Stimulated activated naive CD4-positive, alpha-beta T cell treated with Interleukin-2 at 50 U/mL for 16 hours (primary cell): ENCODE results near the gene SPPL3.
A peak's percentile ranks its signal among the peaks of the same experiment; 100 is the strongest.

ENCODE experiments used
- DNase-seq: peaks from one replicate; lab custom pipeline; 2025; lab: John Stamatoyannopoulos, UW

Gene SPPL3

DNA sequence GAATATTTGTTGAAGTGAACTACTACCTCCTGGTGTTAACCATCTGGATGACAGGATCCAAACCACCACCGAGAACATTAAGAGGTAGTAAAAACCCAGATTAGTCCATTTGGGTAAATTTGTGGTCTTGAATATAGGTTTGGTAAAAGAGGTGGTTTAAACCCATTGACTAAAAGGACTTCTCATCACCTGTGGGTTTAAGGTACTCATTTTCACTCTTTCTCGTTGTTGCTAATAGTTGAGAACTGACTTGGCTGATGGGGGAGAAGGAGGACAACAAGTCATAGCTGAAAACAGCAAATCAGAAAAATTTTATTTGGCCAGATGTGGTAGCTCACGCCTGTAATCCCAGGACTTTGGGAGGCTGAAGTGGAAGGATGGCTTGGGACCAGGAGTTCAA lies 119.4 kb downstream of the SPPL3 start:
- DNase-seq = no peak

DNA sequence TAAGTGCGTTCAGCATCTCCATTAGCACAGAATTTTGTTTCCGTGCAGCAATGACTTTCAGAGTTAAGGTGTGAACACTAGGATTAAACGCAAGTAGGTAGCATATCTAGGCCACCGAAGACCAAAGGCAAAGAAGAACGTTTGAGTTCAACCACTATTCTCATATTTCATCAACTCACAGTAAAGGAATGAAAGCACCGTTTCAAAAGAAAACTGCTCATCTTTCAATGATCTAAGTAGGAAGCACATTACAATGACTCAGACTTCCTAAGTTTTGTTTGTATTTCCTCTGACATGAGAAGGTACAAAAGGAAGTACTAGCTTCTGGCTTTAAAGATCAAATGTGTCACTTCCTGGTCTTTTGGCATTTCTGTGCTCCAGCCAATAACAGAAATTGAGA lies 121.0 kb downstream of the SPPL3 start:
- peak; percentile 4 for DNase-seq

DNA sequence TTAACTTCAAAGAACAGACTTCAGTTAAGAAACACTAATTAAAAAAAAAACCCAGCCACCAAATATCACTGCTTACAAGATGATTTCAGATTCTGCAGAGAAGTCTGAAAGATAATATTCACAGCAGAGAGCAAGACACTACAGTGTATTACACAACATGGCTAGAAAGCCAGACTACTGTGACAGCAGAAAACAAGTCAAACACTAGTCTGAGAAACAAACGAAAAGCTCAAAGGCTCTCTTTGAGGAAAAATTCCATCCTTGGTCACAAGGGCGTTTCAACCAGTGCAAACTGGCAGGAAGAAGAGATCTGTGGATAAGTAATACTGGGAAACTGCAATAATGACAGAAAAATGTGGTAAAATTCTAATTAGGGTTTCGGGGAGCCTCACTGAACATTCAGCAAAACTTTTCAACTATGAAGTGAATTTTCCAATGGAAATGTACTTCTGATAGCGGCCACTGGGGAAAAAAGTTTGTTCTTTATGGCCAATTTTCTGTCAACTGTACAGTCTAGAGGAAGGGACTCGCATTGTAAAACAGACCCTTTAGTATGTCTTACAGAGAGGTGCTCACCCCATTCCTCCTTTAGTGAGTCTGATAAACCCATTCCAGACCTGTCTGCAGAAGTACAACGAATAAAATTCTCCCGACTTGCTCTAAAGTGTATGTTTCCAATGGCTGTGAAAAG lies 128.2 kb downstream of the SPPL3 start:
- DNase-seq = no peak

DNA sequence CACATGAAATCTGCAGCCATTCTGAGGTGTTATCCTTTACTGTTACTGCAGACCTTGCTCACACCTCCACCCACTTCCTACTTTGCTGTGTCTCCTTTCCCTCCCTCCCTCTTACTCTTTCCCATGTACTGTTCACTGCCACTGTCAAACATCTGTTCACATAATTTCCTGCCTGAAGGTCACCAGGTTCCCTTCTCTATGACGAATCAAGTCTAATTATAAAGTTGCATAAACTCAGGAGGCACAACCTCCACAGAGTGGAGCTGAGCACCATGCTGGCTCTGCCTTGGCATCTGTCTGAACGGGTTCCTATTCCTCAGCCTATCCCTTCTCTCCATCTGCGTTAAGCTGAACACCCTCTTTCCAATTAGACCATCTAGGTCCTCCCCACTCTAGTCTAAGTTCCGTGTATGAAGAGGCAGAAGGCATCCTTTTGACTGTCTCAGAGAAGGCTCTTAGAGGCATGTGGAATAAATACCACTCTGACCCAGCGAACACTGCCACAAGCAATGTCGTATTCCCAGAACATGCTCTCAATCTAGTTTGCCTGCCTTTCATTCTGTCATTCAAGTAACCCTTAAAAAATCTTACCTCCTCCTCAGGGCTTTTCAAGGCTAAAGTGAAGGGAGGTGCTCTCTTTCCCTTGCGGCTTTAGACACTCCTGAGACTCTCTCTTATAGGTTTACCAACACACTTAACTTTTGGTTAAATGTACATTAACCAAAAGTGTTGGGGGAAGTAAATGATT lies 129.8 kb downstream of the SPPL3 start:
- DNase-seq = no peak

DNA sequence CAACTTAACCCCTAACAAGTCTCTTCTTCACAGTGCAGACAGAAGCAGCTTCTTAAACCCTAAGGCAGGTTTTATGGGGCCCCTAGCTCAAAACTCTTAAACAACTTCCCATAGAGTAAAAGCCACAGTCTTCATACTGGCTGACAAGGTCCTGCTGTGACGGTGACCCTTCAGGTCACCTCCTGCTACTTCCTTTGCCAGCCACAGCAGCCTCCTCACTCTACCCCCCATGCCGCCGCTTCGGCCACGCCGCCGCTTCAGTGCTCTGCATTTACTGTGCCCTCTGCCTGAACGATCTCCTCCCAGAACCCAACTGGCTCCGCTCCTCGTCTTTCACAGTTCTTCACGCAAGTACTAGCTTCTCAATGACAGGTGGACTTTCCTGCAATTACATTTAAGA lies 133.1 kb downstream of the SPPL3 start:
- DNase-seq = no peak

DNA sequence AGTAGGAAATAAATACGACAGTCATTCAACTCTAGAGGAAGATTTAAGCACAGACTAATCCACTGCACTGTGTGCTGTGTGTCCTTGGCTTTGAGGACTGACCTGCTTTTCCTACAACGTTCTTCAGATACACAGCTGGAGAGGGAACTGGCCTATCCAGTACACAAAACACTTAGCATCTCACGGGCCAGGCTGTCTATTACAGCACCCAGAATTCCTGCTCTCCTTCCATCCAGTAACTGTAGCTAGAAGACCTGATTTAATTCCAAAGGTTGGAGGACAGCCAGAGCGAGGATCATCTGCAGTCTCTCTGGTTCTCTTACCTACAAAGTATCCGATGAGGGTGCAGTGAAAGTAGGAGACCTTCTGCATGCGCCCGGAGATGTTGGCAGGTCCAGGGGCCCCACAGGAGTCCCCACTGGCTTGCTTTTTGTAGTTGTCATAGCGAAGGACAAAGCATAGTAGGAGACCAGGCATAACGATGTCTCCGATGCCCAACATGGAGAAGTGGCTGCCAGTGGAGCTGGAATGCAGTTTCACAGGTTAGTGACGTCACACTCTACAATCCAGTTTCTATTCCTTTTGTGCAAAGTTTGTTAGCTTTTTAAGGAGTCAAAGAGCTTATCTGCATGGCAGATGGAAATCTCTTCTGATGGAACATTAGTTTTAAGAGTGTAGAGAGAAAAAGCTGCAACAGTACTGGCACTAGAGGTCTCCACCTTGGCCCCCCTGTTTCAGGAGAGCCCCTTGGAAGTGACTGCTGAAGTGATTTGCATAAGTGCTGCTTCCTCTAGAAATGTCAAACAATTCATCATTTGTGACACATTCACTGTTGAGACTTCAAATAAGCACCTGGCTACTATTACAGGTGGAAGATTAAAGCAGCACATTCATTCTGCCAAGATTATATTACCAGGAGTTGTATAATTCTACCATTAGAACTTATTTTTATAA lies 136.8 kb downstream of the SPPL3 start:
- DNase-seq = no peak

DNA sequence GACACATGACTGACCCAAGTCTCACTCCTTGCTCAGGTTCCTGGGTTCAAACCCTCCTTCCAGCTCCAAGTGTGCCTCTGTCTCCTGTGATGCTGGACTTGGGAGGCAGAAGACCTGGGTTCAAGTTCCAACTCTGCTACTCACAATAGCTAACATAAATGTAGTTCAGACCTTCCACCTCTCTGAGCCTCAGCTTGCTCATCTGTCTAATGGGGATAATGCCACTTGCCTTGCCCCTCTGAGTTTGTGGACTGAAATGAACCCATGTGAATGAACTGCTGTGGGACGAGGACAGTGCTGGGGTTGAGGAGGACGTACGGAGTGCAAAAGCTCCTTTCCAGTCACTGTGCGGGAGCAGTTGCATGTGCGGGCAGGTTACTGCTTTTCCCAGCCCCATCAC lies 137.6 kb downstream of the SPPL3 start:
- DNase-seq = no peak

DNA sequence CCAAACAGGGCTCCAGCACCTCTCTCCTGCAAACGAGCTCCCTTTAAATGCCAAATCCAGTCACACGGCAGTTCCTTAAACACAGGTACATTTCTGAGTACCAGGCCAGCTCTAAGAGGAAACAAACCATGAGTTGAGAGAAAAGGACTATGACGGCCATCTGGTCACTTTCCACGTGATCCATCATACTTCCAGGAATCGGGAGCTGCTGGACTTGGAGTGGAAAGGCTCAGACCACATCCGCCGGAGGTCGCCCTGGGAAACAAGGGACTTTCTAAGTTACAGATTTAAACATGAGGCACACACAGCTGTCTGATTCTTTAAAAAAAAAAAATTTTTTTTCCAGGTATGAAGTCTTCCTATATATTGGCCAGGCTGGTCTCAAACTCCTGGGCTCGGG lies 139.3 kb downstream of the SPPL3 start:
- no peak for DNase-seq

DNA sequence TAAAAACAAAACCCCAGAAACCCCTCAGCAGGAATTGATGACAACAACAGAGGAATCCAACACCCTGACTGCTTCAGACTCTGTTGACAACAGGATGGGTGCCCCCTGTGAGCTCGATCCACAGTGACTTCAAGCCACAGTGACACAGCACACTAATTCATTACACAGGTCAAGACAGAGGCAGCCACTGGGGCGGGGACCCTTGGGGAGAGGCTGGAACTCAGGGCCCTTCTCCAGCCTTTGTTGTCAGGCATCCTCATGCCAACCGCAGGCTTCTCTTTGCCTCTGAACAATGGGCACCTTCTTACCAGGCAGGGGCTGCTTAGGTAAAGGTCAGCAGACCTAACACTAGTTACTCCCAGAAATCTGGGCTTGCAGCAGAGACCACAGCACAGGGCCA lies 140.9 kb downstream of the SPPL3 start:
- no peak for DNase-seq

DNA sequence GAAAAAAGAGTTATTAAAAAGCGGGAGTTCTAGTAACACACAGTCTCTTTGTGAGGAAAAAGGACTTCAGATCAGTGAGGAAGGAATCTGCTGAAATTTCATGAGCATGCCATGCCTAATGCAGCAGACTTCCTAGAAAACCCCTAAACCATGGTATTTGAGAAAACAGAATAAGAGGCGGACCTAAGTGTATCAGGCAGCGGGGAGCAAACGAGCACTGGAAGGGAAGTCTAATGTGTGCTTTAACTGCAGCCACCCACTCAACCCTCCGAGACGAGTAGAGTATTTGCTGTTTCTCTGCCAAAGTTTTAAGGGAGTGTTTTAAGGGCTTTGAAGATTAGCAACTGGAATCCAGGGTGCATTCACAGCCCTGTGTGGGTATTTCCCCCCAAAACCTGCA lies 142.1 kb downstream of the SPPL3 start:
- DNase-seq = no peak

DNA sequence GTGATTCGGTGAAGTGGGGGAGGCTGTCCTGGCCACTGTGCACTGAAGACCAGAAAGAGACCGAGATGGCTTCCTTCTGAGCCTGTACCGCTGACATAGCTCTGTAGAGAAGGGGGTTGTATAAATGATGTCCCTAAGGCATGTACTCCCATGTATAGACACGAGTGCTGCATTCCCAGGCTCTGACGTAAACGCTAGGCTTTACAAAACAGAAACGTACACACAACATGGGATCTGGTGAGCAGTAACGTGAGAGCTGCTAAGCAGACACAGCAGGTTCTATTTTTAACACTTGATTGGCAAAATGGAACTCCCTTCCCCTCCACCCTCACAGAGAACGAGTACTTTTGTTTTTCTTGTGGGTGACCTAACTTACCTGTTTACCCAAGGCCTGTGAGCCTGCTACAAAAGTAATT lies 142.6 kb downstream of the SPPL3 start:
- DNase-seq = no peak

DNA sequence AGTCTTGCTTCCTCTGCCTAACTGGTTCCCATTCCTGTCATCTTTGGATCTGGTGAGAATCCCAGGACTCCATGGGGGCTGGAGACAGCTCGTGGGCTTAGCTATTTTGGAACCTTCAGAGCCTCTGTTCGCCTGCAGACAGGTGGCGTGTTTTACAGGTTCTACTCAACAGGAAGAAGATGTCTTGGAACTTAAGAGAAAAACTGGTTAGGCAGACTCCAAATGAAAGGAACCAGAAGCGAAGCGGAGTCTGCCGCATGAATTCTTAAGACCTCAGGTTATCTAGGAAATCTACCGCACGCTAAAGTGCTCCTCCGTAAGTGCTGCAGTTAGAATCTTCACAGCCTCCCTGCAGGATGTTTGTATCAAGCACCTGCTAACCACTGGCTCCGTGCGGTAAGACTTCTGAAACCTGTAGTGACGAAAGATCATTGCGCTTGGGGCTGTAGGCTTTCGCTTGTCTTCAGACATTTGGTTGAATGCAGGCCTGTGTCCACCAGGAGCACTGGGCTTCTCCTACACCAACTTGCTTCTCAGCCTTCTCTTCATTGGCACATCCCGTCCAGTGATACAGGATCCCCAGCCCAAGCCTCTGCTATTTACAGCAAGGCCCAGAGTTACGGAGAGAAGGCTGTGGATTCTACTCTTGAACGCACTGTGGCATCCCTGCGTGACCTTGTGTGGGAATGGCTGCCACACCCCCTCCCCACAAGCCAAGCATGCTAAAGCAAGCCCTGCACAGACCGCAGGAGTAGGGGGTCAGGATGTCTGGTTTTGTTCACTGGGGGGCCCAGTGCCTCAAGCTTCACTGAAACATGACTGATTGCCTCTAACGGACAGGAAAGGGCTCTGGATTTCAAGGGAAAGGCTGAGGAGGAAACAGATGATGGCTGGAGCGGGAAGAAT lies 143.6 kb downstream of the SPPL3 start:
- DNase-seq = no peak

DNA sequence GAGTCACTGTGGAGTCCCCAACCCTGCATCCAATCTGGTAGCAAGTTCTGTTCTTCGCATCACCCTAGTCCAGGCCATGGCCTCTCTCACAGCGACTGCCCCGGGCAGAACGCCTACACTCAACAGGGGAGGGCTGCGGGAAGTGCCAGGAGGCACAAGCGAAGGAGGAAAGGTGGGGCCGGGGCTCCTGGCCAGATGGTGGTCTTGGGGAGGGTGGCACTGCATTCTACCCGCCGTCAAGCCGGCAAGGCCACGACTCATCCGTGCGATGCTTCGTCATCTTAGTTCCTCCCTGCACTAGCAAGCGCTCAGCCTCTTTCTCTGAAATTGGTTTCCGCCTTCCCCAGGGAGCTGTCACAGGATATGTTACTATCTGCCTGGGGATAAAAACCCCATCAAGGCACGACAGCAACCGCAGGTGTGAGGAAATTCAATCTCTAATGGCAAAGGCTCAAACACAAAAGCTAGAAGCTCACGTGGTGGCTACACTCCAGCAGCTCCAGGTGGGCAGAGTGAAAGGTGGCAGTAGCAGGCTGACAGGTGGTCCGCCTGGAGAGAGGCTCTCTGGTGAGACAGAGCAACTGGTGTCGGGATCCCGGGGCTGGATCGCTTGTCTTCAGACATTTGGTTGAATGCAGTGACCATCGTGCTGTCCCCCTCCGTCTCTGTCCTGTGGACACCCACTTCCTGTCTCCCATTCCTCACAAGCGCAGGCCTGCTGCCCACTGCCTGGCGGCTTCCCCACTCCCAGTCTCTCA lies 144.4 kb downstream of the SPPL3 start:
- no peak for DNase-seq

DNA sequence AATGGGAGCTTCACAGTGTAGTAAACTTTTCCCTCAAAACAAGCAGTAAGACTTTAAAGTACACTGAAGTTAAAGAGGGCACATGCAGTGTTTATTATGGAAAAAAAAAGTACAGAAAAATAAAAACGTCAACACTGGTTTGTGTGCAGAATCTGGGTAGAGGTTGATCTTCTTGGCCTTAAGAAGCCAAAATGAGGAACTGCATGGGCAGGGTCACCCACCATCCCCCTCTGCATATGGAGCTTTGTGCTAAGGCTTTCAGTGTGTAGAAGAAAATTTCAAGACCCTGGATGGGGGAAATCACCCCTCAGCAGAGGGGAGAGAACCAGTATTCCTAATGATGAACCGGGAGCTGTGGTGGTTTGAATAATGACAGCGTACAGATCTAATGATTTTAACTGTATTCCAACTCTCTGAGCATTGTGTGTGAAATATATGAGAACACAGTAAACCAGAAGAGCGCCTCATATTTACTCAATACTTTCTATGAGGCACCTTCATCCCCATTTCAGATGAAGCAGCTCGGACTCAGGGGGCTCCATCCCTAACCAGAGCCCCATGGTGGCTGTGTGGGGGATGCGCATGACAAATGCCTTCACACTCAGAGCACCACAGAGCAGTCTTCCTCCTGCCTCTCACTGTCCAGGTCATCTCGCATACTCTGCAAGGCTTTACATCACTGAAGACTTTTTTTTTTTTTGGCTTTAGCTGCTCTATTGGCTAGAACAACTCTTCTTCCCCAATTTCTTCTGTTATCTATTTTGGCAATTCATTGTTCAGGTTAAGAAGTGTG lies 145.2 kb downstream of the SPPL3 start:
- no peak for DNase-seq

DNA sequence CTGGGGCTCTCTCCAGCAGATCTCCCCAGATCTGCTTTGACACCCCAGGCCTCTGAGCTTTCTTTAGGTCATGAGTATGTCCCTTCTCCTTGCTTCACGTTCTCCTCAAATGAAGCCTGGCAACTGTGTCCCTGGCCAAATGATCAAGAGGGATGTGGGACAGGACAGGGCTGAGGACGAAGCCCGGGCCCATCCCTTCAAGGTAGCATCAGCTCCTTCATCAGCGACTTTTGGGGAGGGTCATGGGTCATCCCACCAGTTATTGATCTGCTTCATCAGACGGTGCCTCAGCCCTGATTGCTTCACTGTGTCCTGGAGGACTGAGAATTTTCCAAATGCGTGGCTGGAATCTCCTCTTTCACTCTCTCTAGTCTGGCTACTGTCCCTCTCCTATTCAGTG lies 146.2 kb downstream of the SPPL3 start:
- no peak for DNase-seq

DNA sequence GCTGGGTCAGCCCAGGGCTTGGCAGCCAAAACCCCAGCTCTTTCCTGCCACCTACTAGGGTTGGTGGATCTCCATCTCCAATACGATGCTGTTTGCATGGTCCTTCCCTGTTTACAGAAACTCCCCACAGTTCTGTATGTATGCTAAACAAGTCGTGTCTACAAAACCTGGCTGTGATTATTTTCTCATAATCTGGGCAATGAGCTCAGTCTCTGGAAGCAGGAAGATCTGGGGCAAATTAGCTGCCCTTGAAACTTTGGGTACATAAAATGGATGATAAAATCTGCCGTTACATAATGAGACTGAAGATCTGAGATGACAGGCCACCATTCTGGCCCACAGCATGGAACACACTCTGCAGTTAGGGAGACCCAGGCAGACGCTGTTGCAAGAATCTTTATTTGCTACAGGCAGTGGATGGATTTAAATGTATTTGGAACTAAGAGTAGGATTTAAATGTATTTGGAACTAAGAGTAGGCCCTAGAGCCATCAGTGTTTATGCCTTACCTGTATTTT lies 146.9 kb downstream of the SPPL3 start:
- DNase-seq = no peak

DNA sequence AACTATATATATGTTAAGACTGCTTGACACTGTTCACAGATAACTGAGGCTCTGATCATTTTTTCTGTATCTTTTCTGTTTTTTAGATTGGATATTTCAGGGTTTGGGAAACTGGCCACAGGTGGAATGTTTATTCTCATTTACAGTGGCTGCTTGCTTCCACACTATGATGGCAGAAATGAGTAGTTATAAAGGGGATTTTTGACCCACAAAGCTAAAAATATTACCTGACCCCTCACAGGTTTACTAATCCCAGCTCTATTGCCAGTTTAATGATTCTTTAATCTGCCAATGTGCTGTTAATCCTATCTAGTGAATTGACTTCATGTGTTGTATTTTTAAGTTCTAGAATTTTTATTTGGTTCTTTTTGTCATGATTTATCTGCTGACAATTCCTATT lies 148.9 kb downstream of the SPPL3 start:
- no peak for DNase-seq

DNA sequence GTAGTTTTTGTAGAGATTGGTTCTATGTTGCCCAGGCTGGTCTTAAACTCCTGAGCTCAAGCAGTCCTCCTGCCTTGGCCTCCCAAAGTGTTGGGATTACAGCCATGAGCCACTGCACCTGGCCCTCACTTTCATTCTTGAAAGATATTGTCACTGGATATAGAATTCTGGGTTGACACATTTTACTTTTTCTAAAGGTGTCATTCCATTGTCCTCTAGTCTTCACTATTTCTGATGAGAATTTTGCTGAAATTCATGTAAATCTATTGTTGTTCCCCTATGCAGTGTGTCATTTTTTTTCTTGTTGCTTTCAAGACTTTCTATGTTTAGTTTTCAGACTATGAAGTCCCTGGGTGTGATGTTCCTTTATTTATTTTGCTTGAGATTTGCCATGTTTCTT lies 149.4 kb downstream of the SPPL3 start:
- DNase-seq = no peak

DNA sequence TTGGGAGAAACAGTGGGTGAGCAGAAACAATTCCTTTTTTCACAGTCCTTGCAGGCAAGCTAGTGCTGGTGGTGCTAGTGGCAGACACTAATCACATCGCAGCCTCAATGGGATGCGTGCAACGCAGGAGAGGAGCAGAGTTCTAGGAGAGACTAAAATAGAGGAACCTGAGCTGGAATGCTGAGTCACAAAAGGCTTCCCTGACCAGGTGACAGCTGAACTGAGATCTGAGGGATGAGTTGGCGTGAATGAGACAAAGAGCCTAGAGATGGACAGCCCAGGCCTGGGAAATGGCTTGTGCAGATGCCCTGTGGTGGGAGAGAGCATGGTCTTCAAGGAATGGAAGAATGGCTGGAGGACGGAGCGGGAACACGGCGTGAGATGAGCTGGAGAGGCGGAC lies 152.8 kb downstream of the SPPL3 start:
- DNase-seq = no peak

DNA sequence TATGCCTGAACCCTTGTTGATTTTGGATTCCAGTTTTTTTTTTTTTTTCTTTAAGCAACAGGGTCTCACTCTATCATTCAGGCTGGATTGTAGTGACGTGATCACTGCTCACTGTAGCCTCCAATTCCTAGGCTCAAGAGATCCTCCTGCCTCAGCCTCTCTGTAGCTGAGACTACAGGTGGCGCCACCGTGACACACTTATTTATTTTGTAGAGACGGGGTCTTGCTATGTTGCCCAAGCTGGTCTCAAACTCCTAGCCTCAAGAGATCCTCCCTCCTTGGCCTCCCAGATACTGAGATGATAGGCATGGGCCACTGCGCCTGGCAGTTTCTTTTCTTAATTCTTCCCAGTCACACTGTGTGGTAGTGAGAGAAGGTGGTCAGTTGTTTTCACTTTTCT lies 153.4 kb downstream of the SPPL3 start:
- no peak for DNase-seq
